ENCODE data around the gene RUFY1. TPM values are rescaled to one million over a fixed set of nuclear protein-coding genes. Genes with fewer than 3 reads are reported as not detected.

Gene RUFY1
- total and polyA plus RNA-seq, 2 of the 13 experiments (the other 11 are each of a cell fraction or from before 2014, with no cell fraction given) = 19.9 to 31.9 TPM

DNA sequence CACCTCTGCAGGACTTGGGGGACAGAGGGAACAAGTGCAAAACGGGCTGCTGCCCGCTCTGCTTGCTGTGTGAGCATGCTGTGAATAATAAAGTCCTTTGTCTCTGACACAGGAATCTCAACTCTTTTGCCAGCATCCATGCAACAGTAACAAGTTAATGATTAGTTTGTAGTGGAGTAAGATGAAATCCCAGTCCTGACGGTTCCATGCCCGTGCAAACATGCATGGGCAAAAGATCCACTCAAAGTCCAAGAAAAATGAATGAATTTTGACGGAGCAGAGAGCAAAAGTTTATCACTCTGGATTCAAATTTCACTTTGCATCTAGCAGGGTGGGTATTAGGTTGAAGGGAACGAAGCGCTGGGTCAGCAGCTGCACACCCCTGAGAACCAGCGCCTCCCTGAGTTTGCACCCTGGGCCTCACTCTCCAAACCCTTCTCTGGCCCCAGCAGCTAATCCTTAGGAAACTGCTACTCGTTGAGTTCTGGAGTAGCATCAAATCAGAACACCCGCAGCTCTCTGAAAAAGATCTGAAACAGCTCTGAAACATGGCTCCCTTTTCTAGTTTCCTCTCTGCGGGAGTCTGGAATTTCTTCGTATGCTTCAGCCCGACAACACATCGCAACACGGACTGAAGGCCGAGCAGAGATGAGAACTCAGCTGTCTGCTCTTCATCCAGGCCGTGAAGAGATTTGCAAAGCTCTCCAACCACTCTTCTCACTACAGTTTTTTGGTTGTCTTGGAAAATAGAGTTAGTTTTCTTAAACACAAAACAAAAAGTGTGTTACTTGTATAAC, 45.6 kb upstream of the RUFY1 start (continued):
- TF ChIP-seq FOXA1 (IDR thresholded peaks at IDR 0.05) = no peak
- peak; percentile 56; the same call in 1 of the 2 replicates for TF ChIP-seq FOXA1 (CRISPR knock-in tag; IDR thresholded peaks at IDR 0.05)
- peak; percentile 88 for TF ChIP-seq SALL1 (CRISPR knock-in tag; IDR thresholded peaks at IDR 0.05)
- TF ChIP-seq MIER3 (CRISPR knock-in tag; IDR thresholded peaks at IDR 0.05; ENCODE audit: borderline replicate concordance) = no peak
- no peak for TF ChIP-seq EED (CRISPR knock-in tag; IDR thresholded peaks at IDR 0.05)
- TF ChIP-seq, protein P1, sequence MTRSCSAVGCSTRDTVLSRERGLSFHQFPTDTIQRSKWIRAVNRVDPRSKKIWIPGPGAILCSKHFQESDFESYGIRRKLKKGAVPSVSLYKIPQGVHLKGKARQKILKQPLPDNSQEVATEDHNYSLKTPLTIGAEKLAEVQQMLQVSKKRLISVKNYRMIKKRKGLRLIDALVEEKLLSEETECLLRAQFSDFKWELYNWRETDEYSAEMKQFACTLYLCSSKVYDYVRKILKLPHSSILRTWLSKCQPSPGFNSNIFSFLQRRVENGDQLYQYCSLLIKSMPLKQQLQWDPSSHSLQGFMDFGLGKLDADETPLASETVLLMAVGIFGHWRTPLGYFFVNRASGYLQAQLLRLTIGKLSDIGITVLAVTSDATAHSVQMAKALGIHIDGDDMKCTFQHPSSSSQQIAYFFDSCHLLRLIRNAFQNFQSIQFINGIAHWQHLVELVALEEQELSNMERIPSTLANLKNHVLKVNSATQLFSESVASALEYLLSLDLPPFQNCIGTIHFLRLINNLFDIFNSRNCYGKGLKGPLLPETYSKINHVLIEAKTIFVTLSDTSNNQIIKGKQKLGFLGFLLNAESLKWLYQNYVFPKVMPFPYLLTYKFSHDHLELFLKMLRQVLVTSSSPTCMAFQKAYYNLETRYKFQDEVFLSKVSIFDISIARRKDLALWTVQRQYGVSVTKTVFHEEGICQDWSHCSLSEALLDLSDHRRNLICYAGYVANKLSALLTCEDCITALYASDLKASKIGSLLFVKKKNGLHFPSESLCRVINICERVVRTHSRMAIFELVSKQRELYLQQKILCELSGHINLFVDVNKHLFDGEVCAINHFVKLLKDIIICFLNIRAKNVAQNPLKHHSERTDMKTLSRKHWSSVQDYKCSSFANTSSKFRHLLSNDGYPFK (CRISPR knock-in tag; IDR thresholded peaks at IDR 0.05; ENCODE audit: borderline replicate concordance) = no peak
- no peak for TF ChIP-seq NR2F2 (IDR thresholded peaks at IDR 0.05; ENCODE audit: borderline replicate concordance, low read depth)
- peak; percentile 13; the same call in 1 of the 2 replicates for TF ChIP-seq NAIF1 (CRISPR knock-in tag; IDR thresholded peaks at IDR 0.05; ENCODE audit: borderline replicate concordance)
- TF ChIP-seq, protein P2, sequence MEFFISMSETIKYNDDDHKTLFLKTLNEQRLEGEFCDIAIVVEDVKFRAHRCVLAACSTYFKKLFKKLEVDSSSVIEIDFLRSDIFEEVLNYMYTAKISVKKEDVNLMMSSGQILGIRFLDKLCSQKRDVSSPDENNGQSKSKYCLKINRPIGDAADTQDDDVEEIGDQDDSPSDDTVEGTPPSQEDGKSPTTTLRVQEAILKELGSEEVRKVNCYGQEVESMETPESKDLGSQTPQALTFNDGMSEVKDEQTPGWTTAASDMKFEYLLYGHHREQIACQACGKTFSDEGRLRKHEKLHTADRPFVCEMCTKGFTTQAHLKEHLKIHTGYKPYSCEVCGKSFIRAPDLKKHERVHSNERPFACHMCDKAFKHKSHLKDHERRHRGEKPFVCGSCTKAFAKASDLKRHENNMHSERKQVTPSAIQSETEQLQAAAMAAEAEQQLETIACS (CRISPR knock-in tag; IDR thresholded peaks at IDR 0.05) = 0 out of 2 replicates have a peak, but pooled peaks have one; percentile 37
- no peak for TF ChIP-seq SNAI1 (CRISPR knock-in tag; IDR thresholded peaks at IDR 0.05; ENCODE audit: borderline replicate concordance)
- peak; percentile 23 to 43; a peak in 1 of 4 replicates for TF ChIP-seq POLR2A (IDR thresholded peaks at IDR 0.05; ENCODE audit: insufficient read depth in 1 of 2, low read depth in 2 of 2, low read length in 2 of 2)
- no peak for TF ChIP-seq RFX3 (CRISPR knock-in tag; IDR thresholded peaks at IDR 0.05)
- TF ChIP-seq SAP130 (CRISPR knock-in tag; IDR thresholded peaks at IDR 0.05; ENCODE audit: low read depth) = peak; percentile 75
- peak; percentile 53; the same call in 1 of the 2 replicates for TF ChIP-seq MIXL1 (CRISPR knock-in tag; IDR thresholded peaks at IDR 0.05)
- TF ChIP-seq, protein P3, sequence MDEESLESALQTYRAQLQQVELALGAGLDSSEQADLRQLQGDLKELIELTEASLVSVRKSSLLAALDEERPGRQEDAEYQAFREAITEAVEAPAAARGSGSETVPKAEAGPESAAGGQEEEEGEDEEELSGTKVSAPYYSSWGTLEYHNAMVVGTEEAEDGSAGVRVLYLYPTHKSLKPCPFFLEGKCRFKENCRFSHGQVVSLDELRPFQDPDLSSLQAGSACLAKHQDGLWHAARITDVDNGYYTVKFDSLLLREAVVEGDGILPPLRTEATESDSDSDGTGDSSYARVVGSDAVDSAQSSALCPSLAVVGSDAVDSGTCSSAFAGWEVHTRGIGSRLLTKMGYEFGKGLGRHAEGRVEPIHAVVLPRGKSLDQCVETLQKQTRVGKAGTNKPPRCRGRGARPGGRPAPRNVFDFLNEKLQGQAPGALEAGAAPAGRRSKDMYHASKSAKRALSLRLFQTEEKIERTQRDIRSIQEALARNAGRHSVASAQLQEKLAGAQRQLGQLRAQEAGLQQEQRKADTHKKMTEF (CRISPR knock-in tag; IDR thresholded peaks at IDR 0.05) = no peak
- TF ChIP-seq, protein P4, sequence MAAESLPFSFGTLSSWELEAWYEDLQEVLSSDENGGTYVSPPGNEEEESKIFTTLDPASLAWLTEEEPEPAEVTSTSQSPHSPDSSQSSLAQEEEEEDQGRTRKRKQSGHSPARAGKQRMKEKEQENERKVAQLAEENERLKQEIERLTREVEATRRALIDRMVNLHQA (CRISPR knock-in tag; IDR thresholded peaks at IDR 0.05) = no peak
- no peak for TF ChIP-seq ARHGAP35 (CRISPR knock-in tag; IDR thresholded peaks at IDR 0.05; ENCODE audit: borderline replicate concordance)
- TF ChIP-seq, protein P5, sequence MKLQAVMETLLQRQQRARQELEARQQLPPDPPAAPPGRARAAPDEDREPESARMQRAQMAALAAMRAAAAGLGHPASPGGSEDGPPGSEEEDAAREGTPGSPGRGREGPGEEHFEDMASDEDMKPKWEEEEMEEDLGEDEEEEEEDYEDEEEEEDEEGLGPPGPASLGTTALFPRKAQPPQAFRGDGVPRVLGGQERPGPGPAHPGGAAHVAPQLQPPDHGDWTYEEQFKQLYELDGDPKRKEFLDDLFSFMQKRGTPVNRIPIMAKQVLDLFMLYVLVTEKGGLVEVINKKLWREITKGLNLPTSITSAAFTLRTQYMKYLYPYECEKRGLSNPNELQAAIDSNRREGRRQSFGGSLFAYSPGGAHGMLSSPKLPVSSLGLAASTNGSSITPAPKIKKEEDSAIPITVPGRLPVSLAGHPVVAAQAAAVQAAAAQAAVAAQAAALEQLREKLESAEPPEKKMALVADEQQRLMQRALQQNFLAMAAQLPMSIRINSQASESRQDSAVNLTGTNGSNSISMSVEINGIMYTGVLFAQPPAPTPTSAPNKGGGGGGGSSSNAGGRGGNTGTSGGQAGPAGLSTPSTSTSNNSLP (IDR thresholded peaks at IDR 0.05; ENCODE audit: low read depth, low read length) = peak; percentile 85
- TF ChIP-seq ZNF674 (CRISPR knock-in tag; IDR thresholded peaks at IDR 0.05; ENCODE audit: low read depth) = 0 out of 2 replicates have a peak, but pooled peaks have one; percentile 45
- TF ChIP-seq, protein P6, sequence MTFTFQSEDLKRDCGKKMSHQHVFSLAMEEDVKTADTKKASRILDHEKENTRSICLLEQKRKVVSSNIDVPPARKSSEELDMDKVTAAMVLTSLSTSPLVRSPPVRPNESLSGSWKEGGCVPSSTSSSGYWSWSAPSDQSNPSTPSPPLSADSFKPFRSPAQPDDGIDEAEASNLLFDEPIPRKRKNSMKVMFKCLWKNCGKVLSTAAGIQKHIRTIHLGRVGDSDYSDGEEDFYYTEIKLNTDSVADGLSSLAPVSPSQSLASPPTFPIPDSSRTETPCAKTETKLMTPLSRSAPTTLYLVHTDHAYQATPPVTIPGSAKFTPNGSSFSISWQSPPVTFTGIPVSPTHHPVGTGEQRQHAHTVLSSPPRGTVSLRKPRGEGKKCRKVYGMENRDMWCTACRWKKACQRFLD (CRISPR knock-in tag; IDR thresholded peaks at IDR 0.05; ENCODE audit: borderline replicate concordance) = peak; percentile 49; the same call in 1 of the 2 replicates
- peak; percentile 60; the same call in 1 of the 2 replicates for TF ChIP-seq ZNF788 (CRISPR knock-in tag; IDR thresholded peaks at IDR 0.05; ENCODE audit: borderline replicate concordance)
